ENCODE results near the gene EDC4. TPM values are rescaled to one million over a fixed set of nuclear protein-coding genes. Genes with fewer than 3 reads are reported as not detected.

The EDC4 gene
- total RNA-seq (ENCODE audit: low replicate concordance), result 46.8 and 50.8 TPM in 2 replicates

GRCh38 chr16:67872631-67873434 is at the start of gene EDC4:
Gene EDC4, plus strand, starts transcription at chr16:67873052. Its CDS starts 210 bp downstream, at chr16:67873262.

GRCh38 chr16:67841816-67842508 is 30.9 kb upstream of the EDC4 start, which contains the start of gene THAP11:
Gene THAP11, plus strand, starts transcription at chr16:67842320. Its CDS starts 235 bp downstream, at chr16:67842555.

DNA sequence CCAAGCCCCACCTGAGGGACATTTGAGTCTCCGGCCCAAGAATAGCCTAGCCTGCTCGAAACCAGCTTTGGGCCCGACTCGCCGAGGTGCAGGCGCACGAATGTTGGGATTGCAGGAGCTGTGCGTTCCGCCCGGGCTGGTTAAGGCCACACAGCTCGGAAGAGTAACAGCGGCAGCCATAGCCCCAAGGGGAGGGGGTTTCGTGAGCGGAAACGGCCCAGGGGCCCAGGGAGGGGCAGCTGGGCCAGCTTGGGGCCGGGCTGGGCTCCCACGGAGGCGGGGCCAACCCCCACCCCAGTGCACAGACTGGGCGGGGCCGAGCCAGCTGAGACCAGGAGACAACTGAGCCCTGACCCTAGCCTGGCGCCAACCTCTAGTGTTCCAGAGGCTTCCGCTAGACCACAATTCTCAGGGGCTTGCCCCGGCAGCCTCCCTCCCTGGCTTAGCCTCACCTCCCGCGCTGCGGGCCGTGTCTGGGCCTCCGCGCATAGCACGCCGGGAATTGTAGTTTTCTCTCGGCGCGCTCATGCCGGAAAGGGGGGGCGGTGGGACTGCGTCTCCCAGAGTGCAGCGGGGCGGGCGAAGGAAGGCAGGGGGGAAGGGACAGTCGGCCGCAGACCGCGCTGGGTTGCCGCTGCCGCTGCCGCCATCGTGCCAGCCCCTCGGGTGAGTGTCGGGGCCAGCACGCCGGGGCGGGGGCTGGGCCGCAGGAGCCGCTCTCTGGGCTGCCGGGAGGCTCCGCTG is 26.4 kb upstream of the EDC4 start, which contains the start of gene NUTF2:
NUTF2 (plus strand) TSS at position 614 of the 744 bp plus-strand sequence. CDS start 18,198 bp downstream, outside the sequence.

DNA sequence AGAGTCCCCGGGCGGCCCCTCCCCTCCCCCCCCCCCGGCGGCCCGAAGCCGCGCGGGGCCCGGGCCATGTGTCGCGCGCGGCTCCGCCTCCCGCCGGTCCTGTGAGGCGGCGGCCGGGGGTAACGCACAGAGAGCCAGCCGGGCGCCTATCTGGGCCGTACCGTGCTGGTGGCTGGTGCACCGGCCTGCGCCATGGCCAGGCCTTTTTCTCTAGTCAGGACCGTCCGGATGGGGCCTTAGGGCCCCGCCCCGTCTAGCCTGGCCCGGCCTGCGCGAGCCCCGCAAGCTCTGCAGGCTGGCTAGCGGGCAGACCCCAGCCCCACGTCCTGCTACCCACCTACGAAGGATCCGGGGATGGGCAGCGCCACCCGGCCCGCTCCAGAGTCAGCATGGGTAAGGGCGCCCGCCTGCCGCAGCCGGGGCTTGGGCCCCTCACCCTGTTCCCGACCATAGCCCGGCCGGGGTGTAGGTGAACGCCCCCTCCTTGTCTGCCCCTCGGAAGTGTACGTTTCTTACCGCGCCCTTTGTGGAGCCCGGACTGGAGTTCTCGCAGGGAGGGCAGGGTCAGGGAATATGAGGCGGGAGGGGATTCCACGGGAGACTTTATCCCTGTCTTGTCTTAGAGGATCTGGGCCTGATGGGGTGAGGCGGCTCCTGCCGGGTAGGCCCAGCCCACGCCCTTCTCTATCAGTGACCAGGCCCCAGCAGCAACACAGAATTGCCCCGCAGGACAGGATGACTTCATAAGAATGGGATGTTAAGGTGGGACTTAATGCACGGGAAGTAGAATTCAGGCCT is 25.6 kb upstream of the EDC4 start, which contains the start of gene CENPT:
CENPT (minus strand) TSS at position 630 of the 798 bp plus-strand sequence. CDS start 13,834 bp downstream, outside the sequence.

DNA sequence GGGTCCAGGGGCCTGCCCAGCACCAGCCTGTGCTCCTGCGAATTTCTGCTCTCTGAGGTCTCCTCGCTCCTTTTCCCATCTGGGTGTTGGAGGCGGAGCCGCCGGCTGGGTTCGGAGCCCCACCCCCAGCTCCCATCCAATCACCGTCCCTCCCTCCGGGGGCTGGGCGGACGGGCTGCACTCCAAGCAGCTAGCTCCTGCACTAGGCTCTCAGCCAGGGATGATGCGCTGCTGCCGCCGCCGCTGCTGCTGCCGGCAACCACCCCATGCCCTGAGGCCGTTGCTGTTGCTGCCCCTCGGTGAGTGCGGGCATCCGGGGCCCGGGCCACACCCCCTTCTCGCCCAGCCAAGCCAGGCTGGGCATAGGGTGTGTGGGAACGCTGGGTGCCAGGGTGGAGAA is 11.8 kb downstream of the EDC4 start, which contains the start of gene NRN1L:
NRN1L (plus strand) TSS at position 202 of the 400 bp plus-strand sequence; CDS start at position 221, 19 bp downstream.

GRCh38 chr16:67892899-67893742 is 20.3 kb downstream of the EDC4 start, which contains the start of gene PSKH1:
Gene PSKH1, plus strand, starts transcription at chr16:67893254. Its CDS starts 15,496 bp downstream, at chr16:67908750.

Other genes with a start within 250 kb of the EDC4 start
- 0.15 TPM in 1 of 2 replicates, not detected in the other for gene CARMIL2, start 227.9 kb upstream of the EDC4 start, total RNA-seq (ENCODE audit: low replicate concordance)
- gene ACD, start 212.8 kb upstream of the EDC4 start, total RNA-seq (ENCODE audit: low replicate concordance), result 7.6 and 9.8 TPM in 2 replicates
- gene PARD6A, start 212.1 kb upstream of the EDC4 start, total RNA-seq (ENCODE audit: low replicate concordance), result 0.60 and 1.1 TPM in 2 replicates
- gene ENKD1, start 206.3 kb upstream of the EDC4 start, total RNA-seq (ENCODE audit: low replicate concordance), result 11.8 and 13.8 TPM in 2 replicates
- 1.6 and 3.6 TPM in 2 replicates for gene C16orf86, start 206.2 kb upstream of the EDC4 start, total RNA-seq (ENCODE audit: low replicate concordance)
- 14.1 and 18.0 TPM in 2 replicates for gene GFOD2, start 153.7 kb upstream of the EDC4 start, total RNA-seq (ENCODE audit: low replicate concordance)
- gene RANBP10, start 66.5 kb upstream of the EDC4 start, total RNA-seq (ENCODE audit: low replicate concordance), result 2.7 and 5.9 TPM in 2 replicates
- 1.2 and 1.9 TPM in 2 replicates for gene TSNAXIP1, start 66.2 kb upstream of the EDC4 start, total RNA-seq (ENCODE audit: low replicate concordance)
- gene THAP11, start 30.7 kb upstream of the EDC4 start, total RNA-seq (ENCODE audit: low replicate concordance), result 26.3 and 47.7 TPM in 2 replicates
- gene NUTF2, start 26.1 kb upstream of the EDC4 start, total RNA-seq (ENCODE audit: low replicate concordance), result 79.6 and 157 TPM in 2 replicates
- 18.3 and 23.8 TPM in 2 replicates for gene CENPT, start 25.4 kb upstream of the EDC4 start, total RNA-seq (ENCODE audit: low replicate concordance)
- gene NRN1L, start 11.8 kb downstream of the EDC4 start, total RNA-seq (ENCODE audit: low replicate concordance), result not detected in 2 replicates
- gene PSKH1, start 20.2 kb downstream of the EDC4 start, total RNA-seq (ENCODE audit: low replicate concordance), result 13.5 and 31.1 TPM in 2 replicates
- gene CTRL, start 58.8 kb downstream of the EDC4 start, total RNA-seq (ENCODE audit: low replicate concordance), result 0.38 TPM in 1 of 2 replicates, not detected in the other
- 64.9 and 89.9 TPM in 2 replicates for gene PSMB10, start 63.8 kb downstream of the EDC4 start, total RNA-seq (ENCODE audit: low replicate concordance)
- 3.3 and 4.6 TPM in 2 replicates for gene LCAT, start 71.1 kb downstream of the EDC4 start, total RNA-seq (ENCODE audit: low replicate concordance)
- 119 and 184 TPM in 2 replicates for gene SLC12A4, start 95.6 kb downstream of the EDC4 start, total RNA-seq (ENCODE audit: low replicate concordance)
- not detected in 2 replicates for gene DPEP3, start 107.4 kb downstream of the EDC4 start, total RNA-seq (ENCODE audit: low replicate concordance)
- gene DPEP2, start 126.4 kb downstream of the EDC4 start, total RNA-seq (ENCODE audit: low replicate concordance), result not detected in 2 replicates
- not detected in 2 replicates for gene DPEP2NB, start 142.9 kb downstream of the EDC4 start, total RNA-seq (ENCODE audit: low replicate concordance)
- gene DDX28, start 150.2 kb downstream of the EDC4 start, total RNA-seq (ENCODE audit: low replicate concordance), result 4.9 and 8.7 TPM in 2 replicates
- 11.7 and 14.4 TPM in 2 replicates for gene DUS2, start 150.2 kb downstream of the EDC4 start, total RNA-seq (ENCODE audit: low replicate concordance)
- 5.9 and 8.2 TPM in 2 replicates for gene NFATC3, start 212.3 kb downstream of the EDC4 start, total RNA-seq (ENCODE audit: low replicate concordance)